Measurements from ENCODE around the gene CDK14.
"Not testable (repeated sequence)": the region's sequence is repeated elsewhere in the genome, so short reads cannot be mapped to it uniquely, and the experiment has no call there.

CDK14 gene

DNA sequence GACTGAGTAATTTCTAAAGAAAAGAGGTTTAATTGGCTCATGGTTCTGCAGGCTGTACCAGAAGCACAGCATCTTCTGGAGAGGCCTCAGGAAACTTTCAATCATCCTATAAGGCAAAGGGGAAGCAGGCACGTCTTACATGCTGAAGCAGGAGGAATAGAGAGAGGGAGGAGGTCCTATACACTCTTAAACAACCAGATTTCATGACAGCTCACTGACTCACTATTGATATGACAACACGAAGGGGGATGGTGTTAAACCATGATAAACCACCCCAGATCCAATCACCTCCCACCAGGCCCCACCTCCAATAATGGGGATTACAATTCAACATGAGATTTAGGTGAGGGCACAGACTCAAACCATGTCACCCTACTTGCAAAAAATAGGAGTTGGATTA, 201.5 kb downstream of the CDK14 start:
- TF ChIP-seq, protein P1, sequence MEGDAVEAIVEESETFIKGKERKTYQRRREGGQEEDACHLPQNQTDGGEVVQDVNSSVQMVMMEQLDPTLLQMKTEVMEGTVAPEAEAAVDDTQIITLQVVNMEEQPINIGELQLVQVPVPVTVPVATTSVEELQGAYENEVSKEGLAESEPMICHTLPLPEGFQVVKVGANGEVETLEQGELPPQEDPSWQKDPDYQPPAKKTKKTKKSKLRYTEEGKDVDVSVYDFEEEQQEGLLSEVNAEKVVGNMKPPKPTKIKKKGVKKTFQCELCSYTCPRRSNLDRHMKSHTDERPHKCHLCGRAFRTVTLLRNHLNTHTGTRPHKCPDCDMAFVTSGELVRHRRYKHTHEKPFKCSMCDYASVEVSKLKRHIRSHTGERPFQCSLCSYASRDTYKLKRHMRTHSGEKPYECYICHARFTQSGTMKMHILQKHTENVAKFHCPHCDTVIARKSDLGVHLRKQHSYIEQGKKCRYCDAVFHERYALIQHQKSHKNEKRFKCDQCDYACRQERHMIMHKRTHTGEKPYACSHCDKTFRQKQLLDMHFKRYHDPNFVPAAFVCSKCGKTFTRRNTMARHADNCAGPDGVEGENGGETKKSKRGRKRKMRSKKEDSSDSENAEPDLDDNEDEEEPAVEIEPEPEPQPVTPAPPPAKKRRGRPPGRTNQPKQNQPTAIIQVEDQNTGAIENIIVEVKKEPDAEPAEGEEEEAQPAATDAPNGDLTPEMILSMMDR (IDR thresholded peaks at IDR 0.05; ENCODE audit: low read depth, low read length): no peak
- Histone ChIP-seq H3K27me3 (no peaks in the 10 kb centered on the region), H3K4me1 (no peaks in the 10 kb centered on the region), H3K36me3 (no peaks in the 10 kb centered on the region), H3K4me3 (ENCODE audit: low read depth, low read length) (no peak overlapping the region), H3K9me3 (no peaks in the 10 kb centered on the region)
- no peak for DNase-seq

DNA sequence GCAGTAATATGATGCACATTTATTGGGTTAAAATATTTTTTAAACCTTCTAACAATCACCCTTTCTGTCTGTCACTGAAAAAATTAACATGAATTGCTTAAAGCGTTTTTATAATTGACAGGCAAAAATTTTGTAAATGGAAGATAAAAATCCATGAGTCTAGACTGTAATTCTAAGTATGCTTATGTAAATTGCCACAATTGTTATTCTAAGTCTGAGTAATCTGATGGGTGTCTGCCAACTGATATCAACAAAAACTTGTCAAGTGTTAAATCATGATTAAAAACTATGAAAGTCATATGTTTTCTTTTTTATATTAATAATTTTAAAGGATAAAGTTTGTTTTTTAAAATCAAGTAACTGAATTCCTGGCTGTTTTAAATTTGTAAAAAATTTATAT, 208.2 kb downstream of the CDK14 start:
- Histone ChIP-seq H3K9me3 (no peaks in the 10 kb centered on the region), H3K4me3 (ENCODE audit: low read depth, low read length) (no peak overlapping the region), H3K4me1 (no peaks in the 10 kb centered on the region), H3K27me3 (no peaks in the 10 kb centered on the region), H3K36me3 (no peaks in the 10 kb centered on the region)
- TF ChIP-seq, protein P1 (IDR thresholded peaks at IDR 0.05; ENCODE audit: low read depth, low read length): no peak
- no peak for DNase-seq

DNA sequence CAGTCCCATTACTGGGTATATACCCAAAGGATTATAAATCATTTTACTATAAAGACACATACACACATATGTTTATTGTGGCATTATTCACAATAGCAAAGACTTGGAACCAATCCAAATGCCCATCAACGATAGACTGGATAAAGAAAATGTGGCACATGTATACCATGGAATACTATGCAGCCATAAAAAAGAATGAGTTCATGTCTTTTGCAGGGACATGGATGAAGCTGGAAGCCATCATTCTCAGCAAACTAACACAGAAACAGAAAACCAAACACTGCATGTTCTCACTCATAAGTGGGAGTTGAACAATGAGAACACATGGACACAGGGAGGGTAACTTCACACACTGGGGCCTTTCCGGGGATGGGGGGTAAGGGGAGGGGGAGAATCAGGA, 219.4 kb downstream of the CDK14 start:
- DNase-seq; H3K36me3 ChIP-seq; H3K4me1 ChIP-seq; H3K9me3 ChIP-seq; H3K4me3 ChIP-seq (ENCODE audit: low read depth, low read length); H3K27me3 ChIP-seq: not testable (repeated sequence)

DNA sequence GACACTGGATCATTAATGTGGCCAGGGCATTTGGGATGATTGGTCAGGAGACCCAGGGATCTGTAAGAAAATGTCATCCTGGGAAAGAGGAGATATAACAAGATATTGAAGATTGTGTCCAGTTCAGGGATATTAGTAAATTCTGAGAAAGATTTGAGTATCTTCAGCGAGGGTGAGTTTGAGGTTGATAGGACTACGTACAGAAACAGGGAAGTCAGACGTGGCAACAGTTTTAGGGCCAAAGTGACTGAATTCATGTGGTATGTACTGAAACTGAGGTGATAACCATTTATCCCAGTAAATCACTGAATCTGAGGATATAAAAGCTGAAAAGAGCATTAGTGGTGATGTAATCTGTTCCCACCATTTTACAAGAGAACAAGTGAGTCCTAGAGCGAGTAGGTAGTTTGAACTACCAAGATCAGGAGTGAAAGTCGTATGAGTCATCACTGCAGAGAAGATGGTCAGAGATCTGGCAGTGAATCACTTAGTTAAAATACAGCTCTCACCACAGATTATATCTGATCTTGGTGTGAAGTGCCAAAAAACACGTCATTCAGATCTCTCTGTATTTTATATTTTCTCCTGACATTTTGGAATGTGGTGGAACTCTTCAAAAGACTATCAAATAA, 220.5 kb downstream of the CDK14 start:
- Histone ChIP-seq H3K4me1 (no peaks in the 10 kb centered on the region), H3K36me3 (no peaks in the 10 kb centered on the region), H3K9me3 (no peaks in the 10 kb centered on the region), H3K4me3 (ENCODE audit: low read depth, low read length) (no peak overlapping the region), H3K27me3 (no peaks in the 10 kb centered on the region)
- DNase-seq: no peak
- TF ChIP-seq, protein P1 (IDR thresholded peaks at IDR 0.05; ENCODE audit: low read depth, low read length): no peak

DNA sequence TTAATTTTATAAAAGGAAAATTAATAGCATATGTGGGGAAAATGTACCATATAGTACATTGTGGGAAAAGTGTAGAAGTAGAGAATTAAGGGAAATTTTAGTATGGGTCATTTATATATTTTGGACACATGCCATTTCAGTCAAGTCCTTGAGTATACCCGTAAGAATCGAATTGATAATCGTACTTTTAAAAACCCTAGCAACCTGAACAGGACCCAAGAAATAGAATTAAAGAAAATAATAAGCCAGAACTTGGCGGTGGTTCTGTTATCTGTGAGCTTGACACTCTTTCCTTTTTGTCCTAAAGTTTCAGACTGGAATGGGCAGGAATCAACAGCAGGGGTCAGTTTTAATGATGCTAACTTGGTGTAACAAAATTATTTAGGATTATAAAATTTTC, 221.0 kb downstream of the CDK14 start:
- Histone ChIP-seq H3K9me3 (no peaks in the 10 kb centered on the region), H3K27me3 (no peaks in the 10 kb centered on the region), H3K4me3 (ENCODE audit: low read depth, low read length) (no peak overlapping the region), H3K4me1 (no peaks in the 10 kb centered on the region), H3K36me3 (no peaks in the 10 kb centered on the region)
- TF ChIP-seq, protein P1 (IDR thresholded peaks at IDR 0.05; ENCODE audit: low read depth, low read length): no peak
- DNase-seq: no peak

DNA sequence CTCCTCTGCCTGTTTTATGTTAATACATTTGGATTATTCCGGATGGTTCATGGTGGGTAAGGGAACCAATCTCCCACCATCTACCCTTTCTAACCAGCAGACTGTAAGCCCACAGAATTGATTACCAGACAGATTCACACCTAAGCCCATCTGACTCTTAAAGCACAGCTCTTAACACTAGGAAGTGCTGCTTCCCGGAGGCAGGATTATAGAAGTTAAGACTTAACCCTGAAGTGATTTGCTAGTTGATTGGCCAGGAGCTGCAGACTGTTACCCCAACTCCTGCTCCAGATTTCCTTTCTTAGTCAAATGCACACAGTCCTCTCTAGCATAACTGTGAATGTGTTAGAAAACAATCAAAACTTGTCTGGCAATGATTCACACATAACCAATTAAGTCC, 221.7 kb downstream of the CDK14 start:
- Histone ChIP-seq H3K4me3 (ENCODE audit: low read depth, low read length) (no peak overlapping the region), H3K4me1 (no peaks in the 10 kb centered on the region), H3K36me3 (no peaks in the 10 kb centered on the region), H3K9me3 (no peaks in the 10 kb centered on the region), H3K27me3 (no peaks in the 10 kb centered on the region)
- DNase-seq: no peak
- TF ChIP-seq, protein P1 (IDR thresholded peaks at IDR 0.05; ENCODE audit: low read depth, low read length): no peak

DNA sequence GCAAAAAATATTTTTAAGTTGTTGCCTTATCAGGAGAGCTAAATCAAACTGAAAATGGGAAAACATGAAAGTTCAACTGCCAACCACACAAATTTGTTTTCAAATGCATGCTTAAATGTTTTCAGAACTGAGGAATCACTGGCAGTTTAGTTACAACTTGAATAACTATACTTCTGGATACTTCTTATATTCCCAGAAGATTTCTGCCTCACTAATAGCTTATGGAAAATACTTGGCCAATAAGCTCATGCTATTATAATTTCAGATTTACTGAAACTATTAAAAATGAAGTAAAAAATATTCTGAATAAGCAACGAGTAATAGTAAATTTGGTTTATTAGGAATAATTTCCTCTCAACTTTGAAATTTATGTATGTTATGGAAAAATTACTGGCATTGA, 222.2 kb downstream of the CDK14 start:
- Histone ChIP-seq H3K4me1 (no peaks in the 10 kb centered on the region), H3K27me3 (no peaks in the 10 kb centered on the region), H3K36me3 (no peaks in the 10 kb centered on the region)

More for the DNA sequence above, 222.2 kb downstream of the CDK14 start:
- no peak overlapping the region for H3K4me3 ChIP-seq (ENCODE audit: low read depth, low read length)
- no peaks in the 10 kb centered on the region for H3K9me3 ChIP-seq
- TF ChIP-seq, protein P1 (IDR thresholded peaks at IDR 0.05; ENCODE audit: low read depth, low read length): no peak
- no peak for DNase-seq

Data from BE2C (cell line).